HepG2 (cell line): ENCODE measurements around the gene YKT6. TPM values are rescaled to one million over a fixed set of nuclear protein-coding genes. Genes with fewer than 3 reads are reported as not detected.

Experiments used
- BCL3 ChIP-seq: sonication (generic); formaldehyde crosslinking; IDR thresholded peaks from 2 replicates; pipeline ENCODE4 v1.5.1; 2020; ENCODE audit warnings: mild to moderate bottlenecking, missing genetic modification reagents, moderate library complexity
- CTCF ChIP-seq: sonication (generic); formaldehyde crosslinking; IDR thresholded peaks from 2 replicates; pipeline ENCODE4 v1.5.0; 2020; ENCODE audit warnings: mild to moderate bottlenecking, missing genetic modification reagents, moderate library complexity
- DBP ChIP-seq: sonication (generic); formaldehyde crosslinking; IDR thresholded peaks from 2 replicates; pipeline ENCODE4 v1.4.0; 2020; ENCODE audit warnings: missing genetic modification reagents; ENCODE audit errors: not compliant biosample characterization
- E2F1 ChIP-seq: sonication (generic); formaldehyde crosslinking; IDR thresholded peaks from 2 replicates; pipeline ENCODE4 v1.5.0; 2020; ENCODE audit warnings: missing genetic modification reagents
- ERF ChIP-seq: IDR thresholded peaks from 2 replicates; pipeline ENCODE4 v1.6.1; 2018; ENCODE audit warnings: missing biosample characterization, missing genetic modification reagents
- ETV5 ChIP-seq: IDR thresholded peaks from 2 replicates; pipeline ENCODE4 v1.6.1; 2018; ENCODE audit warnings: missing biosample characterization, missing genetic modification reagents, inconsistent platforms, borderline replicate concordance
- KDM2A ChIP-seq: sonication (generic); formaldehyde crosslinking; IDR thresholded peaks from 2 replicates; pipeline ENCODE4 v1.4.0; 2020; ENCODE audit warnings: low read depth, missing genetic modification reagents, borderline replicate concordance
- KLF16 ChIP-seq, 2 experiments: sonication (generic) in 1 of 2; formaldehyde crosslinking in 1 of 2; IDR thresholded peaks; 2 replicates each; pipeline versions ENCODE4 v1.6.1 to v1.8.0; 2016 to 2023; ENCODE audit warnings: missing genetic modification reagents in 2 of 2, missing compliant biosample characterization in 1 of 2
- MAZ ChIP-seq, 2 experiments: sonication (generic) in 1 of 2; formaldehyde crosslinking in 1 of 2; IDR thresholded peaks; 2 replicates each; pipeline versions ENCODE4 v1.5.0 to v1.6.1; 2012 to 2020; ENCODE audit warnings: low read depth in 2 of 2, mild to moderate bottlenecking in 2 of 2, borderline replicate concordance in 1 of 2, improper control_type of control experiment in 1 of 2, low read length in 1 of 2, missing genetic modification reagents in 1 of 2, moderate library complexity in 1 of 2
- NFKB2 ChIP-seq: sonication (generic); formaldehyde crosslinking; IDR thresholded peaks from 2 replicates; pipeline ENCODE4 v1.4.0; 2020; ENCODE audit warnings: missing genetic modification reagents, borderline replicate concordance
- PHF8 ChIP-seq: sonication (generic); formaldehyde crosslinking; IDR thresholded peaks from 2 replicates; pipeline ENCODE4 v1.5.0; 2020; ENCODE audit warnings: missing genetic modification reagents
- RXRB ChIP-seq: IDR thresholded peaks from 2 replicates; pipeline ENCODE4 v1.6.1; 2016; ENCODE audit warnings: borderline replicate concordance, missing genetic modification reagents, missing compliant biosample characterization
- SIX1 ChIP-seq: sonication (generic); formaldehyde crosslinking; IDR thresholded peaks from 2 replicates; pipeline ENCODE4 v1.4.0; 2020; ENCODE audit warnings: missing genetic modification reagents, borderline replicate concordance
- TRIM24 ChIP-seq: sonication (generic); formaldehyde crosslinking; IDR thresholded peaks from 2 replicates; pipeline ENCODE4 v1.8.0; 2022; ENCODE audit warnings: mild to moderate bottlenecking, missing genetic modification reagents
- ZMYM2 ChIP-seq: sonication (generic); formaldehyde crosslinking; IDR thresholded peaks from 2 replicates; pipeline ENCODE4 v1.8.0; 2022; ENCODE audit warnings: mild to moderate bottlenecking, missing genetic modification reagents
- ZNF263 ChIP-seq: sonication (generic); formaldehyde crosslinking; IDR thresholded peaks from 2 replicates; pipeline ENCODE4 v1.4.0; 2020; ENCODE audit warnings: missing genetic modification reagents
- ZNF687 ChIP-seq: sonication (generic); formaldehyde crosslinking; IDR thresholded peaks from 2 replicates; pipeline ENCODE4 v1.5.1; 2020; ENCODE audit warnings: mild to moderate bottlenecking, missing genetic modification reagents, moderate library complexity
- ZNF724P ChIP-seq: sonication (generic); formaldehyde crosslinking; IDR thresholded peaks from 2 replicates; pipeline ENCODE4 v1.8.0; 2022; ENCODE audit warnings: missing genetic modification reagents, borderline replicate concordance
- ZNF850 ChIP-seq: sonication (generic); formaldehyde crosslinking; conservative IDR thresholded peaks from 2 replicates; pipeline ENCODE4 v1.9.0; 2021; ENCODE audit warnings: mild to moderate bottlenecking, missing genetic modification reagents
- ZNF879 ChIP-seq: sonication (generic); formaldehyde crosslinking; IDR thresholded peaks from 2 replicates; pipeline ENCODE4 v1.8.1; 2023; ENCODE audit warnings: missing genetic modification reagents
- polyA plus RNA-seq, 8 experiments: library from polyadenylated mRNA; depleted of rRNA in 3 of 8; stranded (reverse) in 7 of 8; unstranded in 1 of 8; fragments of >200 nt; fragmentation: Illumina TruSeq in 4 of 8; extraction: Trizol in 4 of 8; gene quantifications; 2 replicates each; pipeline versions ENCODE4 v1.2.1 to v1.2.3, GENCODE V29; 2011 to 2016; ENCODE audit warnings: low read depth in 4 of 8, missing spikeins in 1 of 8, mixed read lengths in 1 of 8; ENCODE audit not compliant: insufficient read depth in 1 of 8
- total RNA-seq, 5 experiments: library from RNA; depleted of rRNA; stranded (reverse); fragments of >200 nt; fragmentation: Illumina TruSeq; extraction: Trizol; gene quantifications; 2 replicates each; pipeline ENCODE4 v1.2.3, GENCODE V29; 2016; ENCODE audit warnings: low read depth in 1 of 5

YKT6 gene
- total and polyA plus RNA-seq, 2 of the 13 experiments (the other 11 are each of a cell fraction or from before 2014, with no cell fraction given): 52.2 to 60.3 TPM

DNA sequence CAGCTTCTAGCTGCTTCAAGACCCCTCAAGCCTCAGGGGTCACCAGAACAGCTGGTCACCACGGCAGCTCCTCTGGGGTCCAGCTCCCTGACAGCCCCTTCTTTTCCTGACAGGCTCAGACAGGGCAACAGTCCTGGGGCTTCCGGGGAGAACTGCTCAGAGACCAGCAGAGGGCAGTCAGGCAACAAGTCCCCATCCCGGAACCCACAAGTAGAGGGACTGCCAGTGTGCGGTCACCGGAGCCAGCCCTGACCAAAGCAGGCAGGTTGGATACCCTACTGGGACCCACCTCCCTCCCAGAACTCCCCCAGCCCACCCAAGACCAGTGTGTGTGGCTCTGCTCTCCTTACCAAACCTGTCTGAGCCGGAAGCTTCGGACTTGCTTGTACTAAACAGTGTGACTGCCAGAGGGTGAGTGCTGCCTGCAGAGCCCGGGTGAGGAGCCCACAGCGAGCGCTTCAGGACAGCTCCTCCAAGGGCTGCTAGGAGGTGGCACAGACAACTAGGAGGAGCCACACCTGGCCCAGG is 40.3 kb downstream of the YKT6 start (continued):
- TF ChIP-seq ZNF687 (CRISPR knock-in tag) (peak; percentile 47), PHF8 (CRISPR knock-in tag) (no peak), KLF16 (CRISPR knock-in tag; IDR thresholded peaks at IDR 0.05) (0 out of 4 replicates have a peak, but pooled peaks of 1 of the 2 experiments have one; percentile 46), MAZ (IDR thresholded peaks at IDR 0.05; ENCODE audit: borderline replicate concordance, low read depth, low read length) (peak; percentile 15; the same call in 1 of the 2 replicates), MAZ (CRISPR knock-in tag; IDR thresholded peaks at IDR 0.05; ENCODE audit: low read depth) (peak; percentile 31; the same call in 1 of the 2 replicates), KDM2A (CRISPR knock-in tag) (peak; percentile 55; the same call in 1 of the 2 replicates), ETV5 (CRISPR knock-in tag) (peak; percentile 49; the same call in 1 of the 2 replicates), ZNF879 (CRISPR knock-in tag) (no peak), ZMYM2 (CRISPR knock-in tag) (no peak), RXRB (CRISPR knock-in tag) (peak; percentile 43; the same call in 1 of the 2 replicates), TRIM24 (CRISPR knock-in tag) (no peak), BCL3 (CRISPR knock-in tag) (0 out of 2 replicates have a peak, but pooled peaks have one; percentile 58), ZNF724P (CRISPR knock-in tag) (no peak), CTCF (CRISPR knock-in tag) (peak; percentile 91), ZNF263 (0 out of 2 replicates have a peak, but pooled peaks have one; percentile 21), SIX1 (CRISPR knock-in tag) (no peak), ZNF850 (no peak), NFKB2 (CRISPR knock-in tag) (peak; percentile 23; the same call in 1 of the 2 replicates), DBP (CRISPR knock-in tag) (no peak), ERF (peak; percentile 47; the same call in 1 of the 2 replicates), E2F1 (CRISPR knock-in tag) (no peak)
